Measurements from ENCODE around the gene TRAPPC2L. TPM values are rescaled to one million over a fixed set of nuclear protein-coding genes. Genes with fewer than 3 reads are reported as not detected.

The TRAPPC2L gene
- total and polyA plus RNA-seq, 4 donors, result 27.8 to 54.1 (median 42.5) TPM

GRCh38 chr16:88874938-88875599, 18.1 kb downstream of the TRAPPC2L start:
- no peak for DNase-seq
- Histone ChIP-seq H3K36me3 (ENCODE audit: control insufficient read depth in 1 of 2, insufficient read depth in 2 of 2, low read length in 1 of 2) (no peaks in the 10 kb centered on the region), H3K9me3 (ENCODE audit: control insufficient read depth, low read length) (no peaks in the 10 kb centered on the region), H3K4me1 (ENCODE audit: control insufficient read depth in 1 of 2, insufficient read depth in 2 of 2, low read length in 2 of 2) (no peaks in the 10 kb centered on the region), H3K4me3 (ENCODE audit: low read length in 2 of 2) (no peak overlapping the region), H3K27me3 (ENCODE audit: control insufficient read depth in 1 of 2, insufficient read depth in 2 of 2, low read length in 1 of 2) (no peaks in the 10 kb centered on the region), H3K27ac (ENCODE audit: low read depth in 1 of 2, low read length in 2 of 2) (no peak overlapping the region)
- no peak for ATAC-seq (ENCODE audit: low FRiP score)
- WGBS, 2 donors, result 92% methylated on average over 34 of the region's 34 CpGs
- intact Hi-C loops (cut with DNase I), result no loop called here

- ATAC-seq (ENCODE audit: low FRiP score), result no peak
- H3K4me3 ChIP-seq (ENCODE audit: low read length in 2 of 2), result no peak overlapping the region
- no peaks in the 10 kb centered on the region for H3K36me3 ChIP-seq (ENCODE audit: control insufficient read depth in 1 of 2, insufficient read depth in 2 of 2, low read length in 1 of 2)
- no peak overlapping the region for H3K27ac ChIP-seq (ENCODE audit: low read depth in 1 of 2, low read length in 2 of 2)
- no peaks in the 10 kb centered on the region for H3K27me3 ChIP-seq (ENCODE audit: control insufficient read depth in 1 of 2, insufficient read depth in 2 of 2, low read length in 1 of 2)
- no peaks in the 10 kb centered on the region for H3K9me3 ChIP-seq (ENCODE audit: control insufficient read depth, low read length)
- WGBS, 2 donors, result 92% methylated on average over 22 of the region's 22 CpGs
- intact Hi-C loops (cut with DNase I), result no loop called here
- no peak for DNase-seq
- H3K4me1 ChIP-seq (ENCODE audit: control insufficient read depth in 1 of 2, insufficient read depth in 2 of 2, low read length in 2 of 2), result no peaks in the 10 kb centered on the region
Measured at GRCh38 chr16:88875703-88876234, 18.8 kb downstream of the TRAPPC2L start.

- ATAC-seq (ENCODE audit: low FRiP score), result no peak
- Histone ChIP-seq H3K4me1 (ENCODE audit: control insufficient read depth in 1 of 2, insufficient read depth in 2 of 2, low read length in 2 of 2) (no peaks in the 10 kb centered on the region), H3K27me3 (ENCODE audit: control insufficient read depth in 1 of 2, insufficient read depth in 2 of 2, low read length in 1 of 2) (no peaks in the 10 kb centered on the region), H3K9me3 (ENCODE audit: control insufficient read depth, low read length) (no peaks in the 10 kb centered on the region), H3K4me3 (ENCODE audit: low read length in 2 of 2) (no peak overlapping the region), H3K36me3 (ENCODE audit: control insufficient read depth in 1 of 2, insufficient read depth in 2 of 2, low read length in 1 of 2) (no peaks in the 10 kb centered on the region), H3K27ac (ENCODE audit: low read depth in 1 of 2, low read length in 2 of 2) (no peak overlapping the region)
- intact Hi-C loops (cut with DNase I), result no loop called here
- no peak for DNase-seq
- 90 to 92% methylated on average over 33 of the region's 33 CpGs for WGBS, 2 donors
Measured at GRCh38 chr16:88876942-88877526, 20.1 kb downstream of the TRAPPC2L start.

- Histone ChIP-seq H3K27me3 (ENCODE audit: control insufficient read depth in 1 of 2, insufficient read depth in 2 of 2, low read length in 1 of 2) (no peaks in the 10 kb centered on the region), H3K36me3 (ENCODE audit: control insufficient read depth in 1 of 2, insufficient read depth in 2 of 2, low read length in 1 of 2) (no peaks in the 10 kb centered on the region), H3K9me3 (ENCODE audit: control insufficient read depth, low read length) (no peaks in the 10 kb centered on the region), H3K27ac (ENCODE audit: low read depth in 1 of 2, low read length in 2 of 2) (no peak overlapping the region), H3K4me3 (ENCODE audit: low read length in 2 of 2) (no peak overlapping the region), H3K4me1 (ENCODE audit: control insufficient read depth in 1 of 2, insufficient read depth in 2 of 2, low read length in 2 of 2) (no peaks in the 10 kb centered on the region)
- ATAC-seq (ENCODE audit: low FRiP score) (no peak), DNase-seq (no peak)
- intact Hi-C loops (cut with DNase I), result no loop called here
- 90 to 92% methylated on average over 19 to 20 of the region's 20 CpGs for WGBS, 2 donors
Measured at GRCh38 chr16:88877564-88878289, 20.8 kb downstream of the TRAPPC2L start.

- H3K27me3 ChIP-seq (ENCODE audit: control insufficient read depth in 1 of 2, insufficient read depth in 2 of 2, low read length in 1 of 2), result no peaks in the 10 kb centered on the region
- no peak overlapping the region for H3K27ac ChIP-seq (ENCODE audit: low read depth in 1 of 2, low read length in 2 of 2)
- H3K4me3 ChIP-seq (ENCODE audit: low read length in 2 of 2), result no peak overlapping the region
- H3K9me3 ChIP-seq (ENCODE audit: control insufficient read depth, low read length), result no peaks in the 10 kb centered on the region
- H3K36me3 ChIP-seq (ENCODE audit: control insufficient read depth in 1 of 2, insufficient read depth in 2 of 2, low read length in 1 of 2), result no peaks in the 10 kb centered on the region
- DNase-seq (no peak), ATAC-seq (ENCODE audit: low FRiP score) (no peak)
- WGBS, 2 donors, result 95 to 96% methylated on average over 20 of the region's 20 CpGs
- no peaks in the 10 kb centered on the region for H3K4me1 ChIP-seq (ENCODE audit: control insufficient read depth in 1 of 2, insufficient read depth in 2 of 2, low read length in 2 of 2)
- intact Hi-C loops (cut with DNase I), result no loop called here
Measured at GRCh38 chr16:88878356-88878755, 21.4 kb downstream of the TRAPPC2L start.

GRCh38 chr16:88878967-88879787, 22.2 kb downstream of the TRAPPC2L start:
- H3K9me3 ChIP-seq (ENCODE audit: control insufficient read depth, low read length), result no peaks in the 10 kb centered on the region
- no peaks in the 10 kb centered on the region for H3K27me3 ChIP-seq (ENCODE audit: control insufficient read depth in 1 of 2, insufficient read depth in 2 of 2, low read length in 1 of 2)
- H3K4me3 ChIP-seq (ENCODE audit: low read length in 2 of 2), result no peak overlapping the region
- WGBS, 2 donors, result 92% methylated on average over 45 of the region's 45 CpGs
- no peaks in the 10 kb centered on the region for H3K36me3 ChIP-seq (ENCODE audit: control insufficient read depth in 1 of 2, insufficient read depth in 2 of 2, low read length in 1 of 2)
- H3K4me1 ChIP-seq (ENCODE audit: control insufficient read depth in 1 of 2, insufficient read depth in 2 of 2, low read length in 2 of 2), result no peaks in the 10 kb centered on the region
- DNase-seq (no peak), ATAC-seq (ENCODE audit: low FRiP score) (no peak)
- intact Hi-C loops (cut with DNase I), result no loop called here
- no peak overlapping the region for H3K27ac ChIP-seq (ENCODE audit: low read depth in 1 of 2, low read length in 2 of 2)

GRCh38 chr16:88879788-88880055, 22.8 kb downstream of the TRAPPC2L start:
- H3K27me3 ChIP-seq (ENCODE audit: control insufficient read depth in 1 of 2, insufficient read depth in 2 of 2, low read length in 1 of 2), result no peaks in the 10 kb centered on the region
- 86 to 88% methylated on average over 11 of the region's 11 CpGs for WGBS, 2 donors
- no peaks in the 10 kb centered on the region for H3K36me3 ChIP-seq (ENCODE audit: control insufficient read depth in 1 of 2, insufficient read depth in 2 of 2, low read length in 1 of 2)
- H3K4me3 ChIP-seq (ENCODE audit: low read length in 2 of 2), result no peak overlapping the region
- intact Hi-C loops (cut with DNase I), result no loop called here
- H3K4me1 ChIP-seq (ENCODE audit: control insufficient read depth in 1 of 2, insufficient read depth in 2 of 2, low read length in 2 of 2), result no peaks in the 10 kb centered on the region
- no peak for ATAC-seq (ENCODE audit: low FRiP score)
- no peak overlapping the region for H3K27ac ChIP-seq (ENCODE audit: low read depth in 1 of 2, low read length in 2 of 2)
- no peak for DNase-seq
- no peaks in the 10 kb centered on the region for H3K9me3 ChIP-seq (ENCODE audit: control insufficient read depth, low read length)

- H3K4me3 ChIP-seq (ENCODE audit: low read length in 2 of 2), result no peak overlapping the region
- no peak overlapping the region for H3K27ac ChIP-seq (ENCODE audit: low read depth in 1 of 2, low read length in 2 of 2)
- 81 to 83% methylated on average over 36 of the region's 36 CpGs for WGBS, 2 donors
- H3K4me1 ChIP-seq (ENCODE audit: control insufficient read depth in 1 of 2, insufficient read depth in 2 of 2, low read length in 2 of 2), result no peaks in the 10 kb centered on the region
- no peaks in the 10 kb centered on the region for H3K36me3 ChIP-seq (ENCODE audit: control insufficient read depth in 1 of 2, insufficient read depth in 2 of 2, low read length in 1 of 2)
- ATAC-seq (ENCODE audit: low FRiP score) (no peak), DNase-seq (no peak)
- H3K9me3 ChIP-seq (ENCODE audit: control insufficient read depth, low read length), result no peaks in the 10 kb centered on the region
- no peaks in the 10 kb centered on the region for H3K27me3 ChIP-seq (ENCODE audit: control insufficient read depth in 1 of 2, insufficient read depth in 2 of 2, low read length in 1 of 2)
- intact Hi-C loops (cut with DNase I), result no loop called here
Measured at GRCh38 chr16:88880226-88881006, 23.5 kb downstream of the TRAPPC2L start.
